Endothelial cell (in vitro differentiated cells): ENCODE data around the gene ADGRV1. TPM values are rescaled to one million over a fixed set of nuclear protein-coding genes. Genes with fewer than 3 reads are reported as not detected.

Experiments
- DNase-seq: peaks from one replicate; pipeline ENCODE4 v3.0.0; 2021; ENCODE audit warnings: low spot score
- H3K27ac Mint-ChIP-seq: one replicate; pipeline ENCODE4 v1.8.0; 2021; ENCODE audit warnings: mixed read lengths, inconsistent platforms; ENCODE audit not compliant: unreplicated experiment
- H3K27me3 Mint-ChIP-seq: one replicate; pipeline ENCODE4 v1.8.0; 2021; ENCODE audit warnings: mild to moderate bottlenecking, moderate library complexity, mixed read lengths, inconsistent platforms; ENCODE audit not compliant: unreplicated experiment
- H3K36me3 Mint-ChIP-seq: one replicate; pipeline ENCODE4 v1.8.0; 2021; ENCODE audit warnings: mild to moderate bottlenecking, low read depth, mixed read lengths, inconsistent platforms; ENCODE audit not compliant: unreplicated experiment
- H3K4me1 Mint-ChIP-seq: one replicate; pipeline ENCODE4 v1.8.0; 2021; ENCODE audit warnings: mild to moderate bottlenecking, mixed read lengths, inconsistent platforms; ENCODE audit not compliant: unreplicated experiment
- H3K4me3 Mint-ChIP-seq: one replicate; pipeline ENCODE4 v1.8.0; 2021; ENCODE audit warnings: mild to moderate bottlenecking, mixed read lengths, inconsistent platforms; ENCODE audit not compliant: unreplicated experiment
- H3K9me3 Mint-ChIP-seq: one replicate; pipeline ENCODE4 v1.8.0; 2021; ENCODE audit warnings: mixed read lengths, inconsistent platforms; ENCODE audit not compliant: unreplicated experiment
- CTCF ChIP-seq: fragments of 200-600 bp; sonication (generic); IDR thresholded peaks from one replicate; pipeline ENCODE4 v1.5.0; 2021; ENCODE audit warnings: antibody characterized with exemption; ENCODE audit not compliant: unreplicated experiment
- total RNA-seq: library from RNA; stranded (reverse); fragmentation: NEBNext Ultra II Directional; extraction: Animal tissue kit (Norgen Biotek cat#: 25700); gene quantifications from one replicate; pipeline ENCODE4 v1.2.1, GENCODE V29; 2021; ENCODE audit not compliant: unreplicated experiment

Gene ADGRV1
- total RNA-seq, 1 donor from 2014 or later: 23.1 TPM

- Mint-ChIP-seq H3K4me3 (no peak overlapping the region), H3K4me1 (peaks cover 13% of the 10 kb centered on the region), H3K9me3 (no peaks in the 10 kb centered on the region), H3K27me3 (no peaks in the 10 kb centered on the region), H3K36me3 (no peaks in the 10 kb centered on the region), H3K27ac (no peak overlapping the region)
- DNase-seq: no peak
- no peak for TF ChIP-seq CTCF
Observed at GRCh38 chr5:90866915-90867731, 308.5 kb downstream of the ADGRV1 start.

GRCh38 chr5:90868799-90869198, 310.2 kb downstream of the ADGRV1 start:
- H3K9me3 Mint-ChIP-seq: no peaks in the 10 kb centered on the region
- H3K4me3 Mint-ChIP-seq: no peak overlapping the region
- DNase-seq: no peak
- H3K36me3 Mint-ChIP-seq: no peaks in the 10 kb centered on the region
- no peak overlapping the region for H3K27ac Mint-ChIP-seq
- H3K4me1 Mint-ChIP-seq: peaks cover 13% of the 10 kb centered on the region
- TF ChIP-seq CTCF: no peak
- H3K27me3 Mint-ChIP-seq: no peaks in the 10 kb centered on the region

GRCh38 chr5:90871391-90871991, 312.9 kb downstream of the ADGRV1 start:
- no peak for TF ChIP-seq CTCF
- no peak overlapping the region for H3K4me3 Mint-ChIP-seq
- H3K27ac Mint-ChIP-seq: no peak overlapping the region
- peaks cover 17% of the 10 kb centered on the region for H3K4me1 Mint-ChIP-seq
- no peaks in the 10 kb centered on the region for H3K9me3 Mint-ChIP-seq
- no peak for DNase-seq
- H3K27me3 Mint-ChIP-seq: no peaks in the 10 kb centered on the region
- H3K36me3 Mint-ChIP-seq: no peaks in the 10 kb centered on the region

GRCh38 chr5:90873033-90873517, 314.5 kb downstream of the ADGRV1 start:
- H3K4me1 Mint-ChIP-seq: peaks cover 30% of the 10 kb centered on the region
- no peak for TF ChIP-seq CTCF
- no peak overlapping the region for H3K27ac Mint-ChIP-seq
- no peak for DNase-seq
- no peak overlapping the region for H3K4me3 Mint-ChIP-seq
- H3K9me3 Mint-ChIP-seq: no peaks in the 10 kb centered on the region
- no peaks in the 10 kb centered on the region for H3K36me3 Mint-ChIP-seq
- peaks cover 6% of the 10 kb centered on the region for H3K27me3 Mint-ChIP-seq

GRCh38 chr5:90874066-90874465, 315.5 kb downstream of the ADGRV1 start:
- Mint-ChIP-seq H3K27me3 (peaks cover 6% of the 10 kb centered on the region), H3K4me3 (no peak overlapping the region), H3K27ac (no peak overlapping the region), H3K36me3 (no peaks in the 10 kb centered on the region), H3K9me3 (no peaks in the 10 kb centered on the region), H3K4me1 (peaks cover 37% of the 10 kb centered on the region)
- no peak for TF ChIP-seq CTCF
- no peak for DNase-seq
